Astrocyte of the cerebellum (primary cell): ENCODE results near the gene PBRM1.

ENCODE experiments used
- DNase-seq: peaks from one replicate; pipeline ENCODE4 v3.0.0-alpha.2; 2011; ENCODE audit warnings: low read depth
- H3K4me3 ChIP-seq: 2 replicates; pipeline ENCODE4 v1.5.1; 2011; ENCODE audit warnings: mild to moderate bottlenecking, low read depth, low read length, moderate library complexity
- in situ Hi-C: cut with HindIII; loops from 2 replicates; pipeline ENCODE4 v1.10.0; 2017; ENCODE audit warnings: low sequenced_read_pairs
- TF ChIP-seq, protein P1 (sequence below): IDR thresholded peaks from 2 replicates; pipeline ENCODE4 v1.5.1; 2012; ENCODE audit warnings: low read length, low read depth, moderate library complexity, mild to moderate bottlenecking; ENCODE audit errors: missing control alignments

PBRM1 gene

DNA sequence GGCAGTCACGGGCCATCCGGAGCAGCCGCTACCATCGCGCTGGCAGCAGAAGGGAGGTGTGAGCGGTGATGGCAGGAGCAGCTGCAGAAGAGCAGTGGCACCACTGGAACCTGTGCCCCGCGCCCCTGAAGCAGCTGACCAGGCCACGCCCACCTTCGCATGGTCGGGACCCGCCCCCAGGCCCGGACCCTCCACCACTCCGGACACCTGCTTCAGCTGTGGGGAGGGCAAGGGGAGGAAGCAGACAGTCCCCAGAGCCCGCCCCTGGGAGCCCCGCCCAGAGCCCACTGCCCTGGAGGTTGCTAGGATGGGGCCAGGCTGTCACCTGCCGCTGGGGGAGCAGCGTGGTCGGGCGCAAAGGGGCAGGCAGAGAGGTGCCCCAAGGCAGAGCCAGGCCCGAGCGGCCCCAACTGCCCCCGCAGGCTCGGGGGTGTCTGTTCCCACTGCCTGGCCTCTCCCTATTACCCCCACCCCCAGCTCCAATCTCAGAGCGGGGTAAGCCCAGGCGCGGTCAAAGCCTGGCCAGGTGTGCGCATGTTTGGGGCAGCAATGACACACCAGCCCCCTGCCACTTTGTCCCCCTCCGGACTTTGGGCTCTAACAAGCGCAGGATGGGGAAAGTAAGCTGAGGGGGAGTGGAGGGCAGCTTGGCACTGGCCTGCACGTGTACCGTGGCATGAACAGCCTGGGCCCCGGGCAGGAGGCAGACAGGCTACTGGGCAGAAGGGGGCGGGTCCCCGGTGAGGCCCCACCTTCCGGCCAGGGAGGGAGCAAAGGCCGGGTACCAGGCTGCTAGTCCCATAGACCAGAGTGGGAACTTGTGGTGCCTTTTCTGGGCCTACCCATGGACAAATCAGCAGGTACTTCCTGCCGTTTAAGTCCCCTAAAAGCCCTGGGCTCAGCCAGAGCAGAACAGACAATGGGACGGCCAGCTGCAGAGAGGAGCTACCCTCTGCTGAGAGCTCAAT is 28.9 kb upstream of the PBRM1 start:
- DNase-seq = no peak
- in situ Hi-C loops = no loop called here
- no peak overlapping the region for H3K4me3 ChIP-seq
- TF ChIP-seq, protein P1, sequence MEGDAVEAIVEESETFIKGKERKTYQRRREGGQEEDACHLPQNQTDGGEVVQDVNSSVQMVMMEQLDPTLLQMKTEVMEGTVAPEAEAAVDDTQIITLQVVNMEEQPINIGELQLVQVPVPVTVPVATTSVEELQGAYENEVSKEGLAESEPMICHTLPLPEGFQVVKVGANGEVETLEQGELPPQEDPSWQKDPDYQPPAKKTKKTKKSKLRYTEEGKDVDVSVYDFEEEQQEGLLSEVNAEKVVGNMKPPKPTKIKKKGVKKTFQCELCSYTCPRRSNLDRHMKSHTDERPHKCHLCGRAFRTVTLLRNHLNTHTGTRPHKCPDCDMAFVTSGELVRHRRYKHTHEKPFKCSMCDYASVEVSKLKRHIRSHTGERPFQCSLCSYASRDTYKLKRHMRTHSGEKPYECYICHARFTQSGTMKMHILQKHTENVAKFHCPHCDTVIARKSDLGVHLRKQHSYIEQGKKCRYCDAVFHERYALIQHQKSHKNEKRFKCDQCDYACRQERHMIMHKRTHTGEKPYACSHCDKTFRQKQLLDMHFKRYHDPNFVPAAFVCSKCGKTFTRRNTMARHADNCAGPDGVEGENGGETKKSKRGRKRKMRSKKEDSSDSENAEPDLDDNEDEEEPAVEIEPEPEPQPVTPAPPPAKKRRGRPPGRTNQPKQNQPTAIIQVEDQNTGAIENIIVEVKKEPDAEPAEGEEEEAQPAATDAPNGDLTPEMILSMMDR = no peak

DNA sequence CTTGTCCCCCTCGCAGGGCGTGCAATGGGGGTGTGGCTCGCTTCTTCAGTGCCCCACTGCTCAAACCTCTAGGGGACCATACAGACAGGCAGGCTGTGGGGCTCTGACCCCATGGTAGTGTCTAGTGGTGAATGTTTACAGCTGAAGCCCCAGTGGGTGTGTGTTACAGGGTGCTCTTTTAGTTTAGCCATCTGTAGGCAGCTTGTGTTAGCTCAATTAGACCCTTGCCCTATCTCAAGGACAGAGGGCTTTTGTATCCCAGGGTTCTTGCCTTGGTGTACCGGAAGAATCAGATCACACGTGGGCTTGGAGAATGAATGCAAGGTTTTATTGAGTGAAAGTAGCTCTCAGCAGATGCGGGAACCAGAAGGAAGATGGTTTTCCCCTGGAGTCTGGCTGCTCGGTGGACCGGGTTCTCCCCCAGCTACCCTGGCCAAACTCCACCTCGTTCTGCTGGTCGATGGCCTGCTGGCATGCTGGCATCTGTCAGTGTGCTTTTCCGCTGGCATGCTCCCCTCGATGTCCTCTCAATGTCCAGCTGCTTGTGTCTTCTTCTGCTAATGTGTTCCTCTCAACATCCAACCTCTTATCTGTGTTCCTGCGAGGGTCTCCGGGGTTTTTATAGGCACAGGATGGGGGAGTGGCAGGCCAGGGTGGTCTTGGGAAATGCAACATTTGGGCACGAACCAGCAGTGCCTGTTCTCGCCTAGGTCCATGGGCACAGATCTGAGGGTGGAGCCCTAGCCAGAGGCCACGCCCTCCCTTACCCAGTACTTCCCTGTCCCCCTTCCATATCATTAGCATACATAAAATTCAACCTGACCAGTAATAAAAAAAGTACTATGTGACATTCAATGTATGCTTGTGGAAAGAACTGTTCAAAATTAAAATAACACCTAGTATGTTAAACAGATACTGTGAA is 26.8 kb upstream of the PBRM1 start:
- TF ChIP-seq, protein P1 = no peak
- in situ Hi-C loops = no loop called here
- DNase-seq = no peak

DNA sequence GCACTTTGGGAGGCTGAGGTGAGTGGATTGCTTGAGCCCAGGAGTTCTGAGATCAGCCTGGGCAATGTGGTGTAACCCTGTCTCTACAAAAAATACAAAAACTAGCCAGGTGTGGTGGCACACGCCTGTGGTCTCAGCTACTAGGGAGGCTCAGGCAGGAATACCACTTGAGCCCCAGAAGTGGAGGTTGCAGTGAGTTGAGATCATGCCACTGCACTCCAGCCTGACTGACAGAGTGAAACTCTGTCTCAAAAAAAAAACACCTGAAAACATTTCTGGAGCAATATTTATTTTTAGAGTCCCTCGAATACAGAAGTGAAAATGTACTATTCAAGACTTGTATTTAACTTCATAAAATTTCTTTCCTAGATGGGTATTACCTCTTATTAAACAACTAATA is 24.8 kb upstream of the PBRM1 start:
- TF ChIP-seq, protein P1 = no peak
- H3K4me3 ChIP-seq = no peak overlapping the region
- in situ Hi-C loops = no loop called here
- no peak for DNase-seq

More for the DNA sequence above, 26.8 kb upstream of the PBRM1 start:
- no peak overlapping the region for H3K4me3 ChIP-seq

DNA sequence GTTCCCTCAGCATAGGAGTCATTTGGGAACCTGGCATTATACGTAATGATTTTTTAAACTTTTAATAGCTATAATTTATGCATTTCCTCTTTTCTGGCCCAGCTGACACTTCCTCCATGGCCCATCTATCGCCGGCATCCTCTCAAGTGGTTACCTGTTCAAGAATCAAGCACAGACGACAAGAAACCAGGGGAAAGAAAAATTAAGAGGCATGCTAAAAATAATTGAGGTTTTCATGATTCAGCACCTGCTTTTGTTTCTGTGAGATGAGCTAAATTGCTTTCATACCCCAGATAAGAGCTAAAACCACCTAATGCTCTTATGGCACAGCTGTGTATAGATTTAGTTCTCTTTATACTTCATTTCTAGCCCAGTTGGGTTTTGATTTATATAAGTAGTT is 21.9 kb upstream of the PBRM1 start:
- in situ Hi-C loops = no loop called here
- TF ChIP-seq, protein P1 = no peak
- H3K4me3 ChIP-seq = peak overlapping the region; percentile 65
- no peak for DNase-seq

DNA sequence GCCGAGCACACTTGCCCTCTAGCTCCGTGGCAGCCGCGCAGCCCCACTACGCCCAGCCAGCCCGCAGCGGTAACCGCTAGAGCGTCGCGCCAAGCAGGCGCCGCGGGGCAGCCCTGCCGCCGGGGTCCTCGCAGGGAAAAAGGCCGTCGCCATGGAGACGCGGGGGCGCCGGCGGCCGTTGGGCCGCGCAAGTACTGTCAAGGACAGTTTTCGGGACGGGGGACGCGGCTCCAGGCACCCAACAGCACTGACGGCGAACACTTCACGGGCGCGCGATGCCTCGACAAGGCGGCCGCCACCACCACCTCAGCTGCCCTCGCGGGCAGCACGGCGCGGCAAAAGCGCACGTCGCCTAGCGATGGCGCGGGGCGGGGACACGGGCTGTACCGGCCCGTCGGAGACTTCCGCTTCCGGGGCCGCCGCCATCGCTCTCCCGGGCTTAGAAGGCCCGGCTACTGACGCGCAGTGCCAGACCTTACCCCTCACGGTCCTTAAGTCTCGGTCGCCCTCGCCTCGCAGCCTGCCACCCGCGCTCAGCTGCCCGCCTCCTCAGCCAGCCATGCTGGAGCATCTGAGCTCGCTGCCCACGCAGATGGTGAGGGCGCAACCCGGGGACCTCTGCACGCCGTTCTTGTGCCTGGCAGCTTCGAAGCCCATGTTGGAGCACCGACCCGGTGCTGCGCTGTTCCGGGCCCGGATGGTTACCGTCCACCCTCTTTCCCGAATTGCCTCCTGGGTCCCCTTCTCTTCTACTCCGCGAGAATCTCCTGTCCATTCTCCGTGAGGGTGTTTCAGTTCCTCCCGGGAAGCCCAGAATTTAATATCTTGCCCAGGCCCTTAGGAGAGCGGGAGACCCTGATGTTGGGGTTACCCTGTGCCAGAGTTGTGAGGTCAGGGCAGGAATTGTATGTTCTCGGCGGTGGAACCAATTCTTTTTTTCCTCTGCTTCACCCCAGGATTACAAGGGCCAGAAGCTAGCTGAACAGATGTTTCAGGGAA is 20.3 kb upstream of the PBRM1 start, which contains the start of the genes GLT8D1 and SPCS1:
Gene GLT8D1, minus strand, starts transcription at position 104 of the 999 bp plus-strand sequence. CDS start 5,331 bp downstream, outside the sequence.
Gene SPCS1, plus strand, starts transcription at position 419 of the 999 bp plus-strand sequence. Its CDS starts 141 bp downstream, at position 560.
- peak; percentile 59 for DNase-seq
- TF ChIP-seq, protein P1 = no peak
- in situ Hi-C loops = no loop called here
- peak within 1 kb of the TSS; percentile 65 for H3K4me3 ChIP-seq
